Measurements from ENCODE around the gene GYG2.
"Not testable (repeated sequence)": the region's sequence is repeated elsewhere in the genome, so short reads cannot be mapped to it uniquely, and the experiment has no call there.

Gene GYG2

DNA sequence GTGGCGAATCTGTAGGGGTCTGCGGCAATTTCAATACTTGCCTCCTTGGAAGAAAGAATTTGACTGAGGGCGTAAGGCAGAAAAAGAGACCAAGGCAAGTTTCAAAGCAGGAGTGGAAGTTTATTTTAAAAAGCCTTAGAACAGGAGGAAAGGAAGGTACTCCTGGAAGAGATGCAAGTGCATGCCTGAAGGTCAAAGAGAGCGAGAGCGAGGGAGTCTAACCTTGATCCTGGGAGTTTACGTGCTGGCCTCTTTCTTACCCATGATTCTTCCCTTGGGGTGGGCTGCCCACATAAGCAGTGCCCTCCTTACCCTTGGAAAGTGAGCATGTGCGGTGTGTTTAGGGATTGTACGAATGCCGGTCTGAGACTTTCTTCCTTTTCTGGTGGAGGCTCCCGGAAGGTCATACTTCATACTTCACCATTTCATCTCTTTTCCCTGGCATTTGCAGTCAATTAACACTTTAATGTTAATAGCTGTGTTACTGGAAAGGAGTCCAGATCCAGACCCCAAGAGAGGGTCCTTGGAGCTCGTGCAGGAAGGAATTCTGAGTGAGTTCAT, 60.4 kb downstream of the GYG2 start:
- Histone ChIP-seq H3K36me3 (replicated peaks in 1 of 2; ENCODE audit: control insufficient read depth in 2 of 2, insufficient read depth in 2 of 2, low read length in 2 of 2) (peaks cover 0 to 6% of the 10 kb centered on the region in 2 donors), H3K14ac (ENCODE audit: low read length) (no peak overlapping the region), H3K9me3 (replicated peaks in 1 of 2; ENCODE audit: control insufficient read depth in 2 of 2, insufficient read depth in 1 of 2, low read depth in 1 of 2, low read length in 2 of 2) (no peaks in the 10 kb centered on the region), H2BK12ac (ENCODE audit: low read length) (no peak overlapping the region), H2BK120ac (ENCODE audit: low read depth, low read length) (no peak overlapping the region), H3K4me2 (ENCODE audit: insufficient read depth, low read length, poor library complexity, severe bottlenecking) (no peak overlapping the region), H3K9ac (ENCODE audit: low read depth, low read length, poor library complexity) (no peak overlapping the region), H3K4me1 (ENCODE audit: control insufficient read depth in 2 of 2, insufficient read depth in 1 of 2, low read depth in 1 of 2, low read length in 2 of 2) (peaks cover 0 to 2% of the 10 kb centered on the region in 2 donors), H4K8ac (ENCODE audit: low read depth, low read length) (no peak overlapping the region), H3K4ac (ENCODE audit: low read length) (no peak overlapping the region), H2BK5ac (ENCODE audit: low read length) (no peak overlapping the region), H3K4me3 (ENCODE audit: low read length in 2 of 2) (no peak overlapping the region), H3K79me1 (ENCODE audit: low read depth, low read length) (no peaks in the 10 kb centered on the region), H2BK15ac (ENCODE audit: low read length) (no peak overlapping the region), H3K27me3 (ENCODE audit: control insufficient read depth in 3 of 3, insufficient read depth in 3 of 3, low read depth in 1 of 3, low read length in 3 of 3) (no peaks in the 10 kb centered on the region), H3K18ac (ENCODE audit: low read length) (no peak overlapping the region), H2AK5ac (ENCODE audit: low read depth, low read length) (no peak overlapping the region), H3K27ac (replicated peaks; ENCODE audit: low read length) (no peak overlapping the region), H4K91ac (ENCODE audit: low read depth, low read length, poor library complexity) (no peak overlapping the region), H2AFZ (ENCODE audit: low read length) (no peak overlapping the region), H3K23ac (ENCODE audit: low read depth, low read length, poor library complexity) (no peak overlapping the region)
- no peak for DNase-seq (ENCODE audit: low spot score)
- WGBS, 2 donors (ENCODE audit: extremely low coverage in 2 of 2, insufficient read length in 2 of 2, insufficient replicate concordance in 1 of 2) = no CpG with 5 or more reads among the region's 11 CpGs

DNA sequence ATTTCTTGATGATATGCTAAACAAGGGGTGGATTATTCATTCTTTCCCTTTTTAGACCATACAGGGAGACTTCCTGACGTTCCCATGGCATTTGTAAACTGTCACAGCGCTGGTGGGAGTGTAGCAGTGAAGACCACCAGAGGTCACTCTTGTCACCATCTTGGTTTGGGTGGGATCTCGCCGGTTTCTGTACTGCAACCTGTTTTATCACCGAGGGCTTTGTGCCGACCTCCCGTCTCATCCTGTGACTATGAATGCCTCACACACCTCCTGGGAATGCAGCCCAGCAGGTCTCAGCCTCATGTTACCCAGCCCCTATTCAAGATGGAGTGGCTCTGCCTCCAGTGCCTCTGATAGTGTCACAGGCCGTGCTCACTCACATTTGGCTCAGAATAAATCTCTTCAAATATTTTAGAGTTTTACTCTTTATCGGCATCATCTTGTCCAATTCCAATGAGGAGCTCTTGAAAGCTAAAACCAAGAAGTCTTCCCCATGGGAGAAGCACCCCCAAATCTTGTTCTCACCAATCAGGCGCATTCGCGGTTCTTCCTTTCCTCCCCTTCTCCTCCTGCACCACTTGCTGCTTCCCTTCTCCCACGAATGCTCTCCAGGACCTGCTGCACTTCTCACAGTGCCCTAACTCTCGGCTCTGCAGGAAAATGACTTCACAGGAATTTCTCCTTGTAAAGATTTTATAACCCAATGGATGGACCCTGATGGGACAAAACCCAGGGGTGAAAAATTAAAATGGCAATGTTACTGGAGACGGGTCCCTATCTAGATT, 61.2 kb downstream of the GYG2 start:
- H3K23ac ChIP-seq (ENCODE audit: low read depth, low read length, poor library complexity); H3K36me3 ChIP-seq (replicated peaks in 1 of 2; ENCODE audit: control insufficient read depth in 2 of 2, insufficient read depth in 2 of 2, low read length in 2 of 2); H3K4me1 ChIP-seq (ENCODE audit: control insufficient read depth in 2 of 2, insufficient read depth in 1 of 2, low read depth in 1 of 2, low read length in 2 of 2); H2BK5ac ChIP-seq (ENCODE audit: low read length); H3K18ac ChIP-seq (ENCODE audit: low read length); H3K9me3 ChIP-seq (replicated peaks in 1 of 2; ENCODE audit: control insufficient read depth in 2 of 2, insufficient read depth in 1 of 2, low read depth in 1 of 2, low read length in 2 of 2); H2BK15ac ChIP-seq (ENCODE audit: low read length); H3K27ac ChIP-seq (replicated peaks; ENCODE audit: low read length); H4K8ac ChIP-seq (ENCODE audit: low read depth, low read length); H3K79me1 ChIP-seq (ENCODE audit: low read depth, low read length); H3K14ac ChIP-seq (ENCODE audit: low read length); H2BK120ac ChIP-seq (ENCODE audit: low read depth, low read length); H4K91ac ChIP-seq (ENCODE audit: low read depth, low read length, poor library complexity); H2AK5ac ChIP-seq (ENCODE audit: low read depth, low read length); H2BK12ac ChIP-seq (ENCODE audit: low read length); H3K4me2 ChIP-seq (ENCODE audit: insufficient read depth, low read length, poor library complexity, severe bottlenecking); H3K4me3 ChIP-seq (ENCODE audit: low read length in 2 of 2); H3K4ac ChIP-seq (ENCODE audit: low read length); H3K9ac ChIP-seq (ENCODE audit: low read depth, low read length, poor library complexity); H3K27me3 ChIP-seq (ENCODE audit: control insufficient read depth in 3 of 3, insufficient read depth in 3 of 3, low read depth in 1 of 3, low read length in 3 of 3): not testable (repeated sequence)
- no CpG with 5 or more reads among the region's 15 CpGs for WGBS, 2 donors (ENCODE audit: extremely low coverage in 2 of 2, insufficient read length in 2 of 2, insufficient replicate concordance in 1 of 2)
- H2AFZ ChIP-seq (ENCODE audit: low read length) = peak overlapping the region; percentile 32
- peak; percentile 5 for DNase-seq (ENCODE audit: low spot score)

DNA sequence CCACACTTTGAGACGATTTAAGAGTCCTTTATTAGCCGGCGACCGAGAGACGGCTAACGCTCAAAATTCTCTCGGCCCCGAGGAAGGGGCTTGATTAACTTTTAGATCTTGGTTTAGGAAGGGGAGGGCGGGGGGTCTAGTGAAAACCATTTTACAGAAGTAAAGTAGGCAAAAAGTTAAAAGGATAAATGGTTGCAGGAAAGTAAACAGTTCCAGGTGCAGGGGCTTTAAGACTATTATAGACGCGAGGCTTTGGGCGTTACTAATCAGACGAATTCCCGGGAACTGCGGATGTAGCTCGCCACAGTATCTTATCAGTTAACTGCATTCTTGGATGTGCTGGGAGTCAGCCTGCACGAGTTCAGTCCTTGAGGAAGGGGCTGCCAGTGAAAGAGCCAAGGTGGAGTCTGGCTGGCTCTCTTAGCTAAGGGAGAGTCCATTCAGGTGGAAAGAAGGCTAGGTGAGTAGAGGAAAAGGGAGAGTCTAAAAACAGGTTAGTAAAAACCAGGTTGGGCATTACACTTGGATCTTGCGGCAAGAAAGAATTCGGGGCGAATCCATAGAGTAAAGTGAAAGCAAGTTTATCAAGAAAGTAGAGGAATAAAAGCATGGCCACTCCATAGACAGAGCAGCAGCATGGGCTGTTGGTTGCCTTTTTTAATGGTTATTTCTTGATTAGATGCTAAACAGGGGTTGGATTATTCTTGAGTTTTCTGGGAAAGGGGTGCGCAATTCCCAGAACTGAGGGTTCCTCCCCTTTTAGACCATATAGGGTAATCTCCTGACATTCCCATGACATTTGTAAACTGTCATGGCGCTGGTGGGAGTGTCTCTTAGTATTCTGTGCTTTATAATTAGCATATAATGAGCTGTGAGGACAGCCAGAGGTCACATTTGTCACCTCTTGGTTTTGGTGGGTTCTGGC, 62.1 kb downstream of the GYG2 start:
- not testable (repeated sequence) for H2BK5ac ChIP-seq (ENCODE audit: low read length); DNase-seq (ENCODE audit: low spot score); H3K27me3 ChIP-seq (ENCODE audit: control insufficient read depth in 3 of 3, insufficient read depth in 3 of 3, low read depth in 1 of 3, low read length in 3 of 3); H3K4me1 ChIP-seq (ENCODE audit: control insufficient read depth in 2 of 2, insufficient read depth in 1 of 2, low read depth in 1 of 2, low read length in 2 of 2); H3K18ac ChIP-seq (ENCODE audit: low read length); H3K79me1 ChIP-seq (ENCODE audit: low read depth, low read length); H3K9ac ChIP-seq (ENCODE audit: low read depth, low read length, poor library complexity); H3K4me3 ChIP-seq (ENCODE audit: low read length in 2 of 2); H3K4ac ChIP-seq (ENCODE audit: low read length); H2BK120ac ChIP-seq (ENCODE audit: low read depth, low read length); H4K91ac ChIP-seq (ENCODE audit: low read depth, low read length, poor library complexity); H3K14ac ChIP-seq (ENCODE audit: low read length); H3K36me3 ChIP-seq (replicated peaks in 1 of 2; ENCODE audit: control insufficient read depth in 2 of 2, insufficient read depth in 2 of 2, low read length in 2 of 2); H2AFZ ChIP-seq (ENCODE audit: low read length); H2BK15ac ChIP-seq (ENCODE audit: low read length); H3K23ac ChIP-seq (ENCODE audit: low read depth, low read length, poor library complexity); H3K9me3 ChIP-seq (replicated peaks in 1 of 2; ENCODE audit: control insufficient read depth in 2 of 2, insufficient read depth in 1 of 2, low read depth in 1 of 2, low read length in 2 of 2); H2AK5ac ChIP-seq (ENCODE audit: low read depth, low read length); H4K8ac ChIP-seq (ENCODE audit: low read depth, low read length); H3K4me2 ChIP-seq (ENCODE audit: insufficient read depth, low read length, poor library complexity, severe bottlenecking); H2BK12ac ChIP-seq (ENCODE audit: low read length); H3K27ac ChIP-seq (replicated peaks; ENCODE audit: low read length)
- no CpG with 5 or more reads among the region's 22 CpGs for WGBS, 2 donors (ENCODE audit: extremely low coverage in 2 of 2, insufficient read length in 2 of 2, insufficient replicate concordance in 1 of 2)

DNA sequence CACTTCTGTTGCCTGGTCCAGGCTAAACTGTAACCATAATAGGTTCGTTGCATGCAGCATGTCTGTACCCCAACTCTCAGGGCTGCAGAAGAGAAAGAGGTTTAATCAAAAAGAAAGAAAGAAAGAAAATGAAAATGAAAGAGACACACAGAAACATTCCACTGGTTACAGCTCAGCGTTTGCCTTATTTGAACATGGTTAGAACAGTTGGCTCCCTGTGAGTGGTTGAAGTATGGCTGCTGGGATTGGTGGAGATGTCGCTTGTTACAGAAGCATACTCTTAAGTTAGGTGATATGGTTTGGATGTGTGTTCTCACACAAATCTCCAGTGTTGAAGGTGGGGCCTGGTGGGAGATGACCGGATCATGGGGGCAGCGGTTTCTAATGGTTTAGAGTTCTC, 64.1 kb downstream of the GYG2 start:
- H2AK5ac ChIP-seq (ENCODE audit: low read depth, low read length) = no peak overlapping the region
- H2AFZ ChIP-seq (ENCODE audit: low read length) = no peak overlapping the region
- no peak overlapping the region for H2BK5ac ChIP-seq (ENCODE audit: low read length)
- no peak overlapping the region for H4K91ac ChIP-seq (ENCODE audit: low read depth, low read length, poor library complexity)
- no peak overlapping the region for H3K23ac ChIP-seq (ENCODE audit: low read depth, low read length, poor library complexity)
- H3K27me3 ChIP-seq (ENCODE audit: control insufficient read depth in 3 of 3, insufficient read depth in 3 of 3, low read depth in 1 of 3, low read length in 3 of 3) = no peaks in the 10 kb centered on the region
- no peaks in the 10 kb centered on the region for H3K36me3 ChIP-seq (replicated peaks in 1 of 2; ENCODE audit: control insufficient read depth in 2 of 2, insufficient read depth in 2 of 2, low read length in 2 of 2)
- H3K18ac ChIP-seq (ENCODE audit: low read length) = no peak overlapping the region
- DNase-seq (ENCODE audit: low spot score) = no peak
- no peak overlapping the region for H3K4me3 ChIP-seq (ENCODE audit: low read length in 2 of 2)
- H2BK120ac ChIP-seq (ENCODE audit: low read depth, low read length) = no peak overlapping the region
- no peak overlapping the region for H3K4ac ChIP-seq (ENCODE audit: low read length)
- peaks cover 0 to 8% of the 10 kb centered on the region in 2 donors for H3K4me1 ChIP-seq (ENCODE audit: control insufficient read depth in 2 of 2, insufficient read depth in 1 of 2, low read depth in 1 of 2, low read length in 2 of 2)
- H3K9ac ChIP-seq (ENCODE audit: low read depth, low read length, poor library complexity) = no peak overlapping the region
- H2BK12ac ChIP-seq (ENCODE audit: low read length) = no peak overlapping the region
- no peaks in the 10 kb centered on the region for H3K79me1 ChIP-seq (ENCODE audit: low read depth, low read length)
- no CpG with 5 or more reads among the region's 5 CpGs for WGBS, 2 donors (ENCODE audit: extremely low coverage in 2 of 2, insufficient read length in 2 of 2, insufficient replicate concordance in 1 of 2)
- no peaks in the 10 kb centered on the region for H3K9me3 ChIP-seq (replicated peaks in 1 of 2; ENCODE audit: control insufficient read depth in 2 of 2, insufficient read depth in 1 of 2, low read depth in 1 of 2, low read length in 2 of 2)
- H3K27ac ChIP-seq (replicated peaks; ENCODE audit: low read length) = no peak overlapping the region
- H3K14ac ChIP-seq (ENCODE audit: low read length) = no peak overlapping the region
- H4K8ac ChIP-seq (ENCODE audit: low read depth, low read length) = no peak overlapping the region
- no peak overlapping the region for H3K4me2 ChIP-seq (ENCODE audit: insufficient read depth, low read length, poor library complexity, severe bottlenecking)
- H2BK15ac ChIP-seq (ENCODE audit: low read length) = no peak overlapping the region

Measured in neuronal stem cell (in vitro differentiated cells).